H9 (cell line): ENCODE measurements around the gene ARMC12. TPM values are rescaled to one million over a fixed set of nuclear protein-coding genes. Genes with fewer than 3 reads are reported as not detected.

Source experiments
- DNase-seq: peaks from one replicate; pipeline ENCODE4 v3.0.0-alpha.2; 2017
- H2AFZ ChIP-seq: one replicate; pipeline ENCODE4 v1.6.1; 2013; ENCODE audit warnings: mild to moderate bottlenecking, low read length, control low read depth, moderate library complexity
- H2AK5ac ChIP-seq: 2 replicates; pipeline ENCODE4 v1.6.1; 2013; ENCODE audit warnings: low read length, control low read depth, mixed read lengths; ENCODE audit not compliant: insufficient read length
- H2BK120ac ChIP-seq: one replicate; pipeline ENCODE4 v1.6.1; 2013; ENCODE audit warnings: low read depth, mild to moderate bottlenecking, low read length, control low read depth, inconsistent platforms; ENCODE audit not compliant: poor library complexity, severe bottlenecking
- H2BK12ac ChIP-seq: 2 replicates; pipeline ENCODE4 v1.6.1; 2013; ENCODE audit warnings: low read length, control low read depth, mixed read lengths, low read depth; ENCODE audit not compliant: insufficient read length
- H2BK15ac ChIP-seq: 2 replicates; pipeline ENCODE4 v1.6.1; 2013; ENCODE audit warnings: low read depth, low read length, control low read depth
- H2BK20ac ChIP-seq: one replicate; pipeline ENCODE4 v1.6.1; 2013; ENCODE audit warnings: low read depth, mild to moderate bottlenecking, low read length, control low read depth, inconsistent platforms; ENCODE audit not compliant: poor library complexity, severe bottlenecking
- H2BK5ac ChIP-seq: 2 replicates; pipeline ENCODE4 v1.6.1; 2013; ENCODE audit warnings: low read length, control low read depth, mixed read lengths; ENCODE audit not compliant: insufficient read length
- H3K14ac ChIP-seq: 2 replicates; pipeline ENCODE4 v1.6.1; 2013; ENCODE audit warnings: low read length, control low read depth; ENCODE audit not compliant: insufficient read depth
- H3K18ac ChIP-seq: 2 replicates; pipeline ENCODE4 v1.6.1; 2013; ENCODE audit warnings: low read depth, mild to moderate bottlenecking, mixed read lengths, low read length, control low read depth; ENCODE audit not compliant: insufficient read length
- H3K23ac ChIP-seq: 2 replicates; pipeline ENCODE4 v1.6.1; 2013; ENCODE audit warnings: low read length, control low read depth, mixed read lengths, low read depth; ENCODE audit not compliant: insufficient read length
- H3K23me2 ChIP-seq: 2 replicates; pipeline ENCODE4 v1.6.1; 2013; ENCODE audit warnings: low read depth, mild to moderate bottlenecking, mixed read lengths, low read length, control low read depth; ENCODE audit not compliant: insufficient read length, poor library complexity, severe bottlenecking
- H3K27ac ChIP-seq: 2 replicates; pipeline ENCODE4 v1.5.1; 2013; ENCODE audit warnings: low read length, control low read depth, mixed read lengths, low read depth; ENCODE audit not compliant: insufficient read length
- H3K27me3 ChIP-seq: 2 replicates; pipeline ENCODE4 v1.6.1; 2013; ENCODE audit warnings: low read length, control low read depth, inconsistent platforms; ENCODE audit not compliant: insufficient read depth
- H3K4ac ChIP-seq: 2 replicates; pipeline ENCODE4 v1.6.1; 2013; ENCODE audit warnings: low read depth, mild to moderate bottlenecking, control low read depth, inconsistent platforms, low read length, moderate library complexity
- H3K4me1 ChIP-seq: 2 replicates; pipeline ENCODE4 v1.6.1; 2013; ENCODE audit warnings: low read length, control low read depth, inconsistent platforms; ENCODE audit not compliant: insufficient read depth
- H3K4me2 ChIP-seq: 2 replicates; pipeline ENCODE4 v1.6.1; 2013; ENCODE audit warnings: low read length, control low read depth, mixed read lengths; ENCODE audit not compliant: insufficient read length, insufficient read depth
- H3K56ac ChIP-seq: 2 replicates; pipeline ENCODE4 v1.6.1; 2013; ENCODE audit warnings: low read depth, mild to moderate bottlenecking, mixed read lengths, low read length, control low read depth; ENCODE audit not compliant: insufficient read length
- H3K79me1 ChIP-seq: 2 replicates; pipeline ENCODE4 v1.6.1; 2013; ENCODE audit warnings: low read depth, mild to moderate bottlenecking, moderate library complexity, low read length, control low read depth, inconsistent platforms; ENCODE audit not compliant: insufficient read depth, poor library complexity, severe bottlenecking
- H3K79me2 ChIP-seq: 2 replicates; pipeline ENCODE4 v1.6.1; 2013; ENCODE audit warnings: low read length, control low read depth, inconsistent platforms; ENCODE audit not compliant: insufficient read depth
- H3K9ac ChIP-seq: 2 replicates; pipeline ENCODE4 v1.6.1; 2013; ENCODE audit warnings: low read length, control low read depth, mixed read lengths; ENCODE audit not compliant: insufficient read length; ENCODE audit errors: extremely low read depth
- H3K9me3 ChIP-seq: one replicate; pipeline ENCODE4 v1.6.1; 2013; ENCODE audit warnings: low read depth, low read length, inconsistent platforms; ENCODE audit not compliant: control insufficient read depth
- H3T11ph ChIP-seq: one replicate; pipeline ENCODE4 v1.6.1; 2013; ENCODE audit warnings: mild to moderate bottlenecking, low read length, control low read depth, inconsistent platforms
- H4K20me1 ChIP-seq: one replicate; pipeline ENCODE4 v1.6.1; 2013; ENCODE audit not compliant: control insufficient read depth, insufficient read length, insufficient read depth
- H4K5ac ChIP-seq: 2 replicates; pipeline ENCODE4 v1.6.1; 2013; ENCODE audit warnings: low read depth, mild to moderate bottlenecking, mixed read lengths, low read length, control low read depth; ENCODE audit not compliant: insufficient read length
- H4K8ac ChIP-seq: replicated peaks from 2 replicates; pipeline ENCODE4 v1.6.1; 2013; ENCODE audit warnings: low read length, control low read depth, mixed read lengths, low read depth; ENCODE audit not compliant: insufficient read length
- H4K91ac ChIP-seq: 2 replicates; pipeline ENCODE4 v1.6.1; 2013; ENCODE audit warnings: low read depth, mild to moderate bottlenecking, moderate library complexity, mixed read lengths, low read length, control low read depth; ENCODE audit not compliant: insufficient read length
- H3K27ac Mint-ChIP-seq, 3 experiments: 2 replicates in 2 of 3; 3 replicates in 1 of 3; pipeline ENCODE4 v1.8.0; 2020 to 2021; ENCODE audit warnings: mixed read lengths in 3 of 3, mild to moderate bottlenecking in 1 of 3, moderate library complexity in 1 of 3
- H3K27me3 Mint-ChIP-seq: 2 replicates; pipeline ENCODE4 v1.8.0; 2021; ENCODE audit warnings: low read depth, mild to moderate bottlenecking, moderate library complexity, mixed read lengths
- H3K36me3 Mint-ChIP-seq, 3 experiments: 2 replicates in 2 of 3; 3 replicates in 1 of 3; pipeline ENCODE4 v1.8.0; 2020 to 2021; ENCODE audit warnings: low read depth in 3 of 3, mixed read lengths in 3 of 3; ENCODE audit not compliant: insufficient read depth in 1 of 3
- H3K4me1 Mint-ChIP-seq, 2 experiments: 2 replicates each; pipeline ENCODE4 v1.8.0; 2020; ENCODE audit warnings: mixed read lengths in 2 of 2
- H3K4me3 Mint-ChIP-seq, 2 experiments: 2 replicates in 1 of 2; 3 replicates in 1 of 2; pipeline ENCODE4 v1.8.0; 2020 to 2021; ENCODE audit warnings: mild to moderate bottlenecking in 2 of 2, mixed read lengths in 2 of 2, moderate library complexity in 1 of 2
- H3K9me3 Mint-ChIP-seq, 2 experiments: 2 replicates in 1 of 2; 3 replicates in 1 of 2; pipeline ENCODE4 v1.8.0; 2020; ENCODE audit warnings: mild to moderate bottlenecking in 2 of 2, mixed read lengths in 2 of 2, moderate library complexity in 1 of 2
- WGBS: extraction: QIAGEN DNeasy Blood & Tissue Kit; methylation state at CpG from one replicate; pipeline ENCODE4 v1.1.7; 2013; ENCODE audit warnings: missing lambda C conversion rate, low lambda C conversion rate, mixed read lengths; ENCODE audit not compliant: insufficient read length; ENCODE audit errors: extremely low coverage; 5-methylcytosine and 5-hydroxymethylcytosine counted together
- total RNA-seq: library from RNA; stranded (reverse); gene quantifications from 2 replicates; pipeline ENCODE4 v1.2.1, GENCODE V29; 2021
- TF ChIP-seq, protein P1 (sequence below): fragments of 200-600 bp; sonication (generic); conservative IDR thresholded peaks from 3 replicates; pipeline ENCODE4 v1.8.0; 2021; ENCODE audit warnings: antibody characterized with exemption, mild to moderate bottlenecking

The ARMC12 gene
- total RNA-seq, 1 experiment from 2014 or later: 1.7 TPM

DNA sequence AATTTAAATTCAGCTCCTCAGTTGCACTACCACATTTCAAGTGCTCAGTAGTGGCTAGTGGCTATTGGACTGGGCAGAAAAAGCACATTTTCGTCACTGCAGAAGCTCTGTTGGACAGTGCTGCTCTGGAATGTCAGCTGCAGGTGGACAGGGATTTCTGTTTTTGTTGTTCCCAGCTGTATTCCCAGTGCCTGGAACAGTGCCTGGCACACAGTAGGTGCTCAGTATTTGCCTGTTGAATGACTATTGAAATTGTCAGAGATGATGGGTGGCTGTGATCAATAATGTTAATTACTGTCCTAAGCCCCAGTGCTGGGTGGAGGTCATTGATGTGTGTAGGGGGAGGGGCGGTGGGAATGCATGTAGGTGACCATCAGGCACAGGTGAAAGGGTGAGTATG lies 49.4 kb downstream of the ARMC12 start:
- no peak overlapping the region for H3K56ac ChIP-seq
- H2BK12ac ChIP-seq: no peak overlapping the region
- no peak overlapping the region for H3K27ac Mint-ChIP-seq
- no peak overlapping the region for H4K5ac ChIP-seq
- no peaks in the 10 kb centered on the region for H3K23me2 ChIP-seq
- H4K8ac ChIP-seq: no peak overlapping the region
- H3K4me1 Mint-ChIP-seq: peaks cover 15 to 17% of the 10 kb centered on the region in 2 experiments
- DNase-seq: no peak
- H3K9me3 Mint-ChIP-seq: no peaks in the 10 kb centered on the region
- no peak overlapping the region for H2BK20ac ChIP-seq
- H3K23ac ChIP-seq: no peak overlapping the region
- no peaks in the 10 kb centered on the region for H3K27me3 ChIP-seq
- no peak overlapping the region for H3T11ph ChIP-seq
- H2AFZ ChIP-seq: no peak overlapping the region
- no peak overlapping the region for H2AK5ac ChIP-seq
- H3K79me1 ChIP-seq: no peaks in the 10 kb centered on the region
- no peak overlapping the region for H3K18ac ChIP-seq
- H3K27me3 Mint-ChIP-seq: peaks cover 8% of the 10 kb centered on the region
- H2BK5ac ChIP-seq: no peak overlapping the region
- H3K14ac ChIP-seq: no peak overlapping the region
- no peak overlapping the region for H3K4me3 Mint-ChIP-seq
- H4K20me1 ChIP-seq: no peaks in the 10 kb centered on the region
- H3K27ac ChIP-seq: no peak overlapping the region
- H2BK15ac ChIP-seq: no peak overlapping the region
- no peaks in the 10 kb centered on the region for H3K4me1 ChIP-seq
- TF ChIP-seq, protein P1, sequence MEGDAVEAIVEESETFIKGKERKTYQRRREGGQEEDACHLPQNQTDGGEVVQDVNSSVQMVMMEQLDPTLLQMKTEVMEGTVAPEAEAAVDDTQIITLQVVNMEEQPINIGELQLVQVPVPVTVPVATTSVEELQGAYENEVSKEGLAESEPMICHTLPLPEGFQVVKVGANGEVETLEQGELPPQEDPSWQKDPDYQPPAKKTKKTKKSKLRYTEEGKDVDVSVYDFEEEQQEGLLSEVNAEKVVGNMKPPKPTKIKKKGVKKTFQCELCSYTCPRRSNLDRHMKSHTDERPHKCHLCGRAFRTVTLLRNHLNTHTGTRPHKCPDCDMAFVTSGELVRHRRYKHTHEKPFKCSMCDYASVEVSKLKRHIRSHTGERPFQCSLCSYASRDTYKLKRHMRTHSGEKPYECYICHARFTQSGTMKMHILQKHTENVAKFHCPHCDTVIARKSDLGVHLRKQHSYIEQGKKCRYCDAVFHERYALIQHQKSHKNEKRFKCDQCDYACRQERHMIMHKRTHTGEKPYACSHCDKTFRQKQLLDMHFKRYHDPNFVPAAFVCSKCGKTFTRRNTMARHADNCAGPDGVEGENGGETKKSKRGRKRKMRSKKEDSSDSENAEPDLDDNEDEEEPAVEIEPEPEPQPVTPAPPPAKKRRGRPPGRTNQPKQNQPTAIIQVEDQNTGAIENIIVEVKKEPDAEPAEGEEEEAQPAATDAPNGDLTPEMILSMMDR: no peak
- no peak overlapping the region for H3K9ac ChIP-seq
- no peak overlapping the region for H4K91ac ChIP-seq
- no peaks in the 10 kb centered on the region for H3K79me2 ChIP-seq
- no peak overlapping the region for H3K4me2 ChIP-seq
- H3K36me3 Mint-ChIP-seq: no peaks in the 10 kb centered on the region
- no CpG with 5 or more reads among the region's 2 CpGs for WGBS
- no peak overlapping the region for H2BK120ac ChIP-seq
- no peak overlapping the region for H3K4ac ChIP-seq
- no peaks in the 10 kb centered on the region for H3K9me3 ChIP-seq
